Astrocyte of the spinal cord (primary cell): ENCODE data around the gene DOCK9.

Source experiments
- DNase-seq: peaks from one replicate; pipeline ENCODE4 v3.0.0; 2011; ENCODE audit warnings: low read depth, low spot score
- H3K4me3 ChIP-seq: 2 replicates; pipeline ENCODE4 v1.5.1; 2011; ENCODE audit warnings: low read depth, mild to moderate bottlenecking, low read length, moderate library complexity
- in situ Hi-C: cut with HindIII; loops from 2 replicates; pipeline ENCODE4 v1.10.0; 2017; ENCODE audit warnings: low sequenced_read_pairs
- TF ChIP-seq, protein P1 (sequence below): IDR thresholded peaks from 2 replicates; pipeline ENCODE4 v1.5.1; 2012; ENCODE audit warnings: low read depth, mild to moderate bottlenecking, low read length, inconsistent platforms

Gene DOCK9

DNA sequence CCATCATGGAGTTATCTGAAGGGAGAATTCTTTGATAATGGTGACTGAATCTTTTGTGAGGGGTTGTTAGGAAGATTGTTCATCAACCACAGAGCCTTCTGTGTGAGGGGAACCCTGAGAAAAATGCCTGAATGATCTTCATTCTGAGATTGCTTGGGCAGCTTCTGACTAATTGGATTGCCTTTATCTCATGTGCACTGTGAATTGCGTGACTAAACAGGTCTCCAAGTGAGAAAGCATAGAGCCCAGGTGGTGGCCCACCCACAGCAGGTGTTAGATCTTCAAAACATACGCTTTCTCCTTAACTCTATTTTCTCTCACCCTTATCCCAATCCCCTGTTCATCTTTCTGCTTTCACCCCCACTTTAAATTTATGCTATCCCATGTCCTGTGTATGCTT, 58.3 kb downstream of the DOCK9 start:
- H3K4me3 ChIP-seq: no peak overlapping the region
- TF ChIP-seq, protein P1, sequence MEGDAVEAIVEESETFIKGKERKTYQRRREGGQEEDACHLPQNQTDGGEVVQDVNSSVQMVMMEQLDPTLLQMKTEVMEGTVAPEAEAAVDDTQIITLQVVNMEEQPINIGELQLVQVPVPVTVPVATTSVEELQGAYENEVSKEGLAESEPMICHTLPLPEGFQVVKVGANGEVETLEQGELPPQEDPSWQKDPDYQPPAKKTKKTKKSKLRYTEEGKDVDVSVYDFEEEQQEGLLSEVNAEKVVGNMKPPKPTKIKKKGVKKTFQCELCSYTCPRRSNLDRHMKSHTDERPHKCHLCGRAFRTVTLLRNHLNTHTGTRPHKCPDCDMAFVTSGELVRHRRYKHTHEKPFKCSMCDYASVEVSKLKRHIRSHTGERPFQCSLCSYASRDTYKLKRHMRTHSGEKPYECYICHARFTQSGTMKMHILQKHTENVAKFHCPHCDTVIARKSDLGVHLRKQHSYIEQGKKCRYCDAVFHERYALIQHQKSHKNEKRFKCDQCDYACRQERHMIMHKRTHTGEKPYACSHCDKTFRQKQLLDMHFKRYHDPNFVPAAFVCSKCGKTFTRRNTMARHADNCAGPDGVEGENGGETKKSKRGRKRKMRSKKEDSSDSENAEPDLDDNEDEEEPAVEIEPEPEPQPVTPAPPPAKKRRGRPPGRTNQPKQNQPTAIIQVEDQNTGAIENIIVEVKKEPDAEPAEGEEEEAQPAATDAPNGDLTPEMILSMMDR: no peak
- DNase-seq: no peak
- in situ Hi-C loops: no loop called here

DNA sequence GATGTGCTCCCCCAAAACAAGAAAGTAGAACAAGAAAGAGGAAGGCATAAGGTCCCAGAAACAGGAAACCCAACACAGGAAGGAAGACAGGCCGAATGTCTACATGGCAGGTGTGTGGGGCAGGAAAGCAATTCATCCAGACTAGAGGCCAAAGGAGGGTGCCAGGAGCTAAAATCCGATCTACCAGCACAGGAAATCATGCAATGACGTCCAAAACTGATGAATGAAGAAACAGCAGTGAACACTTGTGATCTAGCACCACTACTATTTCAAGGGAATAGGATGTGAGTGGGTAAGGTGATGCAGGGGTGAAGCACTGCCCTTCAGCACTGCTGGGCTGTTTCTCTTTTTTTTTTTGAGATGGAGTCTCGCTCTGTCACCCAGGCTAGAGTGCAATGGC, 59.1 kb downstream of the DOCK9 start:
- no peak overlapping the region for H3K4me3 ChIP-seq
- TF ChIP-seq, protein P1: no peak
- DNase-seq: no peak
- in situ Hi-C loops: no loop called here

DNA sequence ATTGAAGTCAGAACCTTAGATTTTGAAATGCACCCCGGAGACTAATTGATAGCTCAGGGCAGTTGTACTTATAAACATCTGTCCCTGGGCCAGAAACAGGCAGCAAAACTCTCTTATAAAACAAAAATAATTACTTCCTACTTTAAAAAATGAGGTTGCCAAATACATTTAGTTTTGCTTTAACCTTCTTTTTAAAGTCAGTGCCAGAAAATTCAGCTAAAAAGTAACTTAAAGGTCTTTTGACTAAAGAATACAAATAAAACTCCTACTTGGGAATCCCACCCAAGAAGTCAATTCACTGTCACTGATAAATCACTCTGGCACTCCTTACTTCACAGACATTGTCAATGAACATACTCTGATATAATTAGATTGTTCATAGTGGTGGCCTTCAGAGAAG, 60.7 kb downstream of the DOCK9 start:
- TF ChIP-seq, protein P1: no peak

DNA sequence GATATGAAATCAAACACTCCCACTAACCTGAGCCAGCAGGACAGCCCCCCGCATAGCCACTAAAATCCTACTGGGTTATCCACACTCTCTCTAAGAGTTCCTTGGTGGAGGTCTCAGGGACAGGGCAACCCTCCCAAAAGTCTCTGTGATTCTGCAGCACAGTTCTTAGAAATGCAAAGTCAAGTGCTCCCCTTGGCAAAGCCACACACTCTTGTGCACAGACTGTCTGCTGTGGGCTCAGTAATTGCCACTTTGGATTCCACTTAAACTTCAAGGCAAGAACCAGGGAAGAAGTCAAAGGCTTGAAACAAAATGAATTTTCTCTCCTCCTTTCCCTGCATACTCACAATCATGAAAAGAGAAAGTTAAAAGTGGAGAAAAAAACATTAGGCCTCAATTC, 61.5 kb downstream of the DOCK9 start:
- DNase-seq: no peak
- TF ChIP-seq, protein P1: no peak
- in situ Hi-C loops: no loop called here
- H3K4me3 ChIP-seq: no peak overlapping the region

More for the DNA sequence above, 60.7 kb downstream of the DOCK9 start:
- in situ Hi-C loops: no loop called here
- no peak for DNase-seq
- H3K4me3 ChIP-seq: no peak overlapping the region

DNA sequence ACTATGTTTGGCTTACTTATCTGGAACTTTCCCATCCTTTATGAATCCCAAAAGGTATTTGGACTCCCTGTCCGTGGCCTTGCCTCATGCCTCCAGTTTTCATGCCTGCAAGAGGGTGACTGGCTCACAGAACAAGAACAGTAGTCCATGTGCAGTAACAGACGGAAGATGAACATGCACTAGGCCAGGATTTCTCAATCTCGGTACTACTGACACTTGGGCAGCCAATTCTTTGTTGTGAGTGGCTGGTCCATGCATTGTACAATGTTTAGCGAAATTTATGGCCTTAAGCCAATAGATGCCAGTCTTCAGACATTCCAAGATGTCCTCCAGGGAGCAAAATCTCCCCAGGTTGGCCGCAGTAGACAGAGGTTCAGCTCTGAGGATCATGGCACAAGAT, 61.9 kb downstream of the DOCK9 start:
- TF ChIP-seq, protein P1: no peak
- in situ Hi-C loops: no loop called here
- DNase-seq: no peak
- H3K4me3 ChIP-seq: no peak overlapping the region

DNA sequence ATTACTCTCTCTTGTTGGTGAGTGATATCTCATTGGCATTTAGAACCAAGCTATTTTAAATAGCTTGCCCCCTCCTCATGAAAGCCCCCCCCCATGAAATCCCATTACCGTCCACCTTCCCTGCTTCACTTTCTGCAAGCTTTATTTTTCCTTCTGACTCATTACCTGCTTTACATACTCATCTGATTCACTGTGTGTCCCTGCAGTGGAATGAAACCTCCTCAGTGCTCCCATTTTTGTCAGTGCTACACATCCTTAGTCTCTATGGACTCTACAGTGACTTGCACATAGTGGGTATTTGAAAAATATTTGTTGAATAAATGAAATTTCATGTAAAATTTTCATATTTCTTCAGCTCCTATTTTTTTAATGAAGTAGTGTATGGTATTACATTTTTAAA, 62.3 kb downstream of the DOCK9 start:
- TF ChIP-seq, protein P1: no peak
- in situ Hi-C loops: no loop called here

DNA sequence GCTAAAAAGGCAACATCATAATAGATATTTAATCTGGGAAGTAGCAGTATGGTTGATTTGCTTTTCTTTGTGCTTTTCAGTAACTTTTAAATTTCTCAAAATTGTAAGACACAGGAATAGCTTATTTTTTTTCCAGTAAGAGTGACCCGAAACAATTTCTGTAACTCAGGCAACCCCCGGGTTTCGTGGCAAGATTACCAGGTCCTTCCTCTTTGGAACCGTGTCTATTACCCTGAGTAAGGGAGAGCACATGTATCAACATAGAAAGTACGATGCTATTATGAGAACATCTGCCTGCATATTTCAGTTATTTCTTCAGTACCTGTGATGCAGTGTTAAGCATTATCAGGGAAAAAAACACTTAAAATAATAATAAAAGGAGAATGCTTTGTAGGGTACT, 64.1 kb downstream of the DOCK9 start:
- no peak for DNase-seq
- TF ChIP-seq, protein P1: no peak
- in situ Hi-C loops: no loop called here
- H3K4me3 ChIP-seq: no peak overlapping the region

More for the DNA sequence above, 62.3 kb downstream of the DOCK9 start:
- no peak for DNase-seq
- H3K4me3 ChIP-seq: no peak overlapping the region
